Calu3 (cell line): Measurements from ENCODE around the gene BOLA3. TPM values are rescaled to one million over a fixed set of nuclear protein-coding genes. Genes with fewer than 3 reads are reported as not detected.

ENCODE experiments used
- BruUV-seq: library from RNA; stranded (reverse); fragments of 400-500 nt; replicated peaks from 2 replicates; lab custom pipeline; 2021; lab: Mats Ljungman, UMichigan
- CTCF ChIA-PET: fragments of 300-600 bp; sonication (Branson Sonifier 250); formaldehyde crosslinking; loops from one replicate; lab custom pipeline; 2022; ENCODE audit warnings: antibody characterized with exemption; lab: Charles Lee
- DNase-seq: peaks from one replicate; pipeline ENCODE4 v3.0.0; 2022
- H3K27ac Mint-ChIP-seq: one replicate; pipeline ENCODE4 v1.8.0; 2022; ENCODE audit warnings: mixed read lengths; ENCODE audit not compliant: unreplicated experiment
- H3K27me3 Mint-ChIP-seq: one replicate; pipeline ENCODE4 v1.8.0; 2022; ENCODE audit warnings: mixed read lengths; ENCODE audit not compliant: unreplicated experiment
- H3K36me3 Mint-ChIP-seq: one replicate; pipeline ENCODE4 v1.8.0; 2022; ENCODE audit warnings: mild to moderate bottlenecking, moderate library complexity, mixed read lengths; ENCODE audit not compliant: insufficient read depth, unreplicated experiment
- H3K4me1 Mint-ChIP-seq: one replicate; pipeline ENCODE4 v1.8.0; 2022; ENCODE audit warnings: mild to moderate bottlenecking, low read depth, mixed read lengths; ENCODE audit not compliant: unreplicated experiment
- H3K4me3 Mint-ChIP-seq: one replicate; pipeline ENCODE4 v1.8.0; 2022; ENCODE audit warnings: mild to moderate bottlenecking, low read depth, moderate library complexity, mixed read lengths; ENCODE audit not compliant: unreplicated experiment
- H3K9me3 Mint-ChIP-seq: one replicate; pipeline ENCODE4 v1.8.0; 2022; ENCODE audit warnings: low read depth, mixed read lengths; ENCODE audit not compliant: unreplicated experiment
- intact Hi-C: fragments of 100-400 bp; cut with micrococcal nuclease; formaldehyde crosslinking; loops from one replicate; pipeline ENCODE4 v1.10.0; 2022; ENCODE audit not compliant: unreplicated experiment
- total RNA-seq: library from RNA; stranded (reverse); gene quantifications from 2 replicates; pipeline ENCODE4 v1.2.3, GENCODE V29; 2022
- TF ChIP-seq, protein P1 (sequence below): fragments of 200-600 bp; IDR thresholded peaks from one replicate; pipeline ENCODE4 v1.8.0; 2022; ENCODE audit warnings: antibody characterized with exemption; ENCODE audit not compliant: unreplicated experiment

BOLA3 gene
- total RNA-seq, 1 experiment from 2014 or later = 45.8 TPM

DNA sequence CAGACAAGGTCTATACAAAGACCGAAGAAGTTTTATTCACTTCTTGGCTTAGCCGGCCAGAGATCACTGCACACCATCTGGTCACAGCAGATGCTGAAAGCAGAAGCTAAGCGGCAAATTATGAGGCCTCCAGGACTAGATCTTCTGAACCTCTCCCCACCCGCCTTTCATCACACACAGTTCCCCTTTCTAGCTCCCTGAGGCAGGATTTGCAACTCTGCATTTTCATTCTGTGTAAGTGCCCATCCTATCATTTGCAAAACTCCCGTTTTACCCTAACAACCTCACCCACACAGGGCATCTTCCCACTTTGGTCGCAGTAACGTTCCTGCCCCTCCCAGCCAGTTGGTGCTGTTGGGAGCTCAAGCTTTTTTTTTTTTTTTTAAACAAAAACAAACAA, 34.0 kb upstream of the BOLA3 start:
- no TSS peak for BruUV-seq
- Mint-ChIP-seq H3K4me1 (no peaks in the 10 kb centered on the region), H3K4me3 (no peak overlapping the region), H3K36me3 (peaks cover 26% of the 10 kb centered on the region), H3K27me3 (peaks cover 12% of the 10 kb centered on the region), H3K9me3 (no peaks in the 10 kb centered on the region), H3K27ac (no peak overlapping the region)
- DNase-seq = no peak
- CTCF ChIA-PET = interaction anchor here (0.6 to 0.7 kb wide), 2 partner anchors 267 to 395 kb away, joined by 3 read pairs; no protein-coding TSS in a partner anchor
- TF ChIP-seq, protein P1, sequence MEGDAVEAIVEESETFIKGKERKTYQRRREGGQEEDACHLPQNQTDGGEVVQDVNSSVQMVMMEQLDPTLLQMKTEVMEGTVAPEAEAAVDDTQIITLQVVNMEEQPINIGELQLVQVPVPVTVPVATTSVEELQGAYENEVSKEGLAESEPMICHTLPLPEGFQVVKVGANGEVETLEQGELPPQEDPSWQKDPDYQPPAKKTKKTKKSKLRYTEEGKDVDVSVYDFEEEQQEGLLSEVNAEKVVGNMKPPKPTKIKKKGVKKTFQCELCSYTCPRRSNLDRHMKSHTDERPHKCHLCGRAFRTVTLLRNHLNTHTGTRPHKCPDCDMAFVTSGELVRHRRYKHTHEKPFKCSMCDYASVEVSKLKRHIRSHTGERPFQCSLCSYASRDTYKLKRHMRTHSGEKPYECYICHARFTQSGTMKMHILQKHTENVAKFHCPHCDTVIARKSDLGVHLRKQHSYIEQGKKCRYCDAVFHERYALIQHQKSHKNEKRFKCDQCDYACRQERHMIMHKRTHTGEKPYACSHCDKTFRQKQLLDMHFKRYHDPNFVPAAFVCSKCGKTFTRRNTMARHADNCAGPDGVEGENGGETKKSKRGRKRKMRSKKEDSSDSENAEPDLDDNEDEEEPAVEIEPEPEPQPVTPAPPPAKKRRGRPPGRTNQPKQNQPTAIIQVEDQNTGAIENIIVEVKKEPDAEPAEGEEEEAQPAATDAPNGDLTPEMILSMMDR = no peak
- intact Hi-C loops = no loop called here

DNA sequence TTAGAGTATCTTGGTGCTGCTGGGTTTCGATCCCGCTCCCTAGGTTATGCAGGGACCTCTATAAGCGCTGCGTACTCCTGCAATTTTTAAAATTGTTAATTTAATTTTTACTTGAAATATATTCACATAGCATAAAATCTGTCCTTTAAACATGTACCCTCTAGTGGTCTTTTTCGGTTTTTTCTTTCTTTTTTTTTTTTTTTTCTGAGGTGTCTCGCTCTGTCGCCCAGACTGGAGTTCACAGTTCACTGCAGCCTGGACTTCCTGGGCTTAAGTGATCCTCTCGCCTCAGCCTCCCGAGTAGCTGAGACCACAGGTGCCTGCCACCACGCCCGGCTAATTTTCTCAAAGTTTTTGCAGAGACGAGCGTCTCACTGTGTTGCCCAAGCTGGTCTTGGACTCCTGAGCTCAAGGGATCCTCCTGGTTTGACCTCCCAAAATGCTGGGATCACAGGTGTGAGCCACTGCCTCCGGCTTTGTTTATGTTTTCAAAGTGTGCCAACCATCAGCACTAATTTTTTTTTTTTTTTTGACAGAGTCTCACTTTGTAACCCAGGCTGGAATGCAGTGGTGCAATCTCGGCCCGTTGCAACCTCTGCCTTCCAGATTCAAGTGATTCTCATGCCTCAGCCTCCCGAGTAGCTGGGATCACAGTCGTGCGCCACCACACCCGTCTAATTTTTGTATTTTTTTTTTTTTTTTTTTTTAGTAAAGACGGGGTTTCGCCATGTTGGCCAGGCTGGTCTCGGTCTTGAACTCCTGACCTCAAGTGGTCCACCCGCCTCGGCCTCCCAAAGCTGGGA, 31.6 kb upstream of the BOLA3 start:
- H3K27me3 Mint-ChIP-seq = peaks cover 10% of the 10 kb centered on the region
- H3K9me3 Mint-ChIP-seq = no peaks in the 10 kb centered on the region
- intact Hi-C loops = no loop called here
- no peak for DNase-seq
- peak overlapping the region; percentile 36 for H3K27ac Mint-ChIP-seq
- CTCF ChIA-PET = interaction anchor here (0.6 to 2.1 kb wide), 5 partner anchors 11 to 428 kb away, joined by 3 to 12 read pairs (median 5); partner anchors contain the start of genes BOLA3 and MTHFD2
- TF ChIP-seq, protein P1 = peak; percentile 24
- H3K4me1 Mint-ChIP-seq = peaks cover 16% of the 10 kb centered on the region
- peak overlapping the region; percentile 84 for H3K4me3 Mint-ChIP-seq
- BruUV-seq = no TSS peak
- peaks cover 42% of the 10 kb centered on the region for H3K36me3 Mint-ChIP-seq

DNA sequence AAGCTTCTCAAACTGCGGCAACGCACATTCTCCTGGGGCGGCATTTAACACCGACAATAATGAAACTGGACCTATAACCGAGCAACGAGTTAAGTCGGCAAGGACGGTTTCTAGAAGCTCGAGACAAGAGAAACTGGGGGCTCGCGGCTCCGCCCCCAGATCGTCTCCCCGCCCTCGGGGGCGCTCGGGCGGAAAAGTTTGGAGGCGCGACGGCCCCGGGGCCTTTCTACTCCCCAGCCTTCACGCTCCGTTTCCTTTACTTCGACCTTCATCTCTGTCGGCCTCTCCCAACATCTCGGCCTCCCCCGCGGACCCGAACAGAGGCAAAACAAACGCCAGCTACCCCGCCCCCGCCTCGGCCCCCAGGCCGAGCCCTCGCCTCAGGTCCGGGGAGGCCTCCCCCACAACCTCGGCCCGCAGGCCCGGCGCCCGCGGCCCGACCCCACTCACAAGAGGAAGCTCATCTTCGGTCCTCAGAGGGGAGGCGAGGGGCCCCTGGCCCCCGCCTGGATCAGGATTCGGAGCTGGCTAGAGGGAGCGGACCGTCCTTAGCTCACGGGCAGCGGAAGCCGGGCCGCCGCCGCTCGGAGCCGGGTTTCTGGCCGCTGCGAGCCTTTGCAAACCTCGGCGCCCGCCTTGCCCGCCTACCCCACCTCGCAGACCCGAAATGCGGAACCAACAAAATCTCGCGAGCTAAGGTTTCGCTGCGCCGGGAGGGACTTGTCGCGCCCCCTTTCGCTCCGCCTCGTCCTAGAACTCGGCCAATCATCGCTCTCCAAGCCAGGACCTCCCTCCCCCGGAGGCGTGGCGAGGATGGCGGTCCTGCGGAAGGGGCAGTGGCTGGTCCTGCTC, 30.7 kb upstream of the BOLA3 start, which contains the start of gene MOB1A:
MOB1A (minus strand) TSS at position 669 of the 852 bp plus-strand sequence; CDS start at position 464, 205 bp downstream.
- Mint-ChIP-seq H3K4me1 (peaks cover 16% of the 10 kb centered on the region), H3K27me3 (peaks cover 2% of the 10 kb centered on the region), H3K4me3 (peak within 1 kb of the TSS; percentile 84), H3K27ac (peak within 1 kb of the TSS; percentile 36), H3K9me3 (no peaks in the 10 kb centered on the region), H3K36me3 (peaks cover 49% of the 10 kb centered on the region)
- TF ChIP-seq, protein P1 = no peak
- DNase-seq = peak; percentile 99
- intact Hi-C loops = loop anchor here (1.0 kb wide), 1 partner anchor 20 kb away; the partner anchor contains the start of gene MTHFD2
- CTCF ChIA-PET = interaction anchor here (1.0 to 2.1 kb wide), 4 partner anchors 10 to 31 kb away, joined by 3 to 12 read pairs (median 5); partner anchors contain the start of genes BOLA3 and MTHFD2
- no TSS peak for BruUV-seq

DNA sequence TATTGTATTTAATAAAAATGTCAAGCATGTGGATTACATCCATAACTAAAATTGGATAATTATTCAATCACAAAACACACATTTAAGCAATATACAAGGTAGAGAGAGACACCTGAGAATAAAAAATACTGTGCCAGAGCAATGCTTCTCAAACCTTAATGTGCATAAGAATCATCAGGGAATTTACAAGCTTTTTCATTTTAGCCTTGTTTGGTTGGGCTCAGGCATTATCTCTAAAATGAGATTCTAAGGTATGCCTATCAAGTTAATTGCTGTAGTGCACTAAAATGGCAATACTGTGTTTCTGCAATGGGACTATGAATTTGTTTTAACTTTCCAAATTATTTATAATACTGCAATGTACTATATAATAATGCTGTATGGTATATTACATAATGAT, 30.0 kb upstream of the BOLA3 start:
- intact Hi-C loops = loop anchor here (1.0 kb wide), 1 partner anchor 21 kb away; the partner anchor contains the start of gene MTHFD2
- no TSS peak for BruUV-seq
- no peaks in the 10 kb centered on the region for H3K27me3 Mint-ChIP-seq
- peaks cover 16% of the 10 kb centered on the region for H3K4me1 Mint-ChIP-seq
- CTCF ChIA-PET = interaction anchor here (1.2 to 2.1 kb wide), 2 partner anchors 10 to 31 kb away, joined by 3 to 7 read pairs; partner anchors contain the start of gene BOLA3
- H3K36me3 Mint-ChIP-seq = peaks cover 50% of the 10 kb centered on the region
- no peaks in the 10 kb centered on the region for H3K9me3 Mint-ChIP-seq
- TF ChIP-seq, protein P1 = no peak
- no peak overlapping the region for H3K27ac Mint-ChIP-seq
- peak overlapping the region; percentile 84 for H3K4me3 Mint-ChIP-seq
- no peak for DNase-seq
